Smooth muscle cell (in vitro differentiated cells): ENCODE data around the gene CDH6. TPM values are rescaled to one million over a fixed set of nuclear protein-coding genes. Genes with fewer than 3 reads are reported as not detected.

Experiments
- DNase-seq: peaks from one replicate; lab custom pipeline; 2025; ENCODE audit not compliant: unreplicated experiment; lab: John Stamatoyannopoulos, UW
- H2AFZ ChIP-seq: fragments of 200-600 bp; sonication (generic); 2 replicates; pipeline ENCODE4 v1.6.0; 2016; ENCODE audit warnings: antibody characterized with exemption, low read depth, mild to moderate bottlenecking
- H3F3A ChIP-seq: fragments of 200-600 bp; sonication (generic); 2 replicates; pipeline ENCODE4 v1.6.0; 2017; ENCODE audit warnings: antibody characterized with exemption, low read depth
- H3K27ac ChIP-seq: fragments of 200-600 bp; sonication (generic); 2 replicates; pipeline ENCODE4 v1.5.1; 2016; ENCODE audit warnings: low read depth, mild to moderate bottlenecking
- H3K27me3 ChIP-seq: fragments of 200-600 bp; sonication (generic); 2 replicates; pipeline ENCODE4 v1.6.1; 2016; ENCODE audit warnings: low read depth, mild to moderate bottlenecking
- H3K36me3 ChIP-seq: fragments of 200-600 bp; sonication (generic); 2 replicates; pipeline ENCODE4 v1.5.1; 2016; ENCODE audit warnings: low read depth
- H3K4me1 ChIP-seq: fragments of 200-600 bp; sonication (generic); 2 replicates; pipeline ENCODE4 v1.5.1; 2016; ENCODE audit warnings: low read depth
- H3K4me2 ChIP-seq: fragments of 200-600 bp; sonication (generic); 2 replicates; pipeline ENCODE4 v1.6.0; 2016; ENCODE audit warnings: mild to moderate bottlenecking
- H3K4me3 ChIP-seq: fragments of 200-600 bp; sonication (generic); 2 replicates; pipeline ENCODE4 v1.5.1; 2016; ENCODE audit warnings: mild to moderate bottlenecking
- H3K79me2 ChIP-seq: fragments of 200-600 bp; sonication (generic); 2 replicates; pipeline ENCODE4 v1.6.0; 2016; ENCODE audit warnings: low read depth, mild to moderate bottlenecking
- H3K9ac ChIP-seq: fragments of 200-600 bp; sonication (generic); 2 replicates; pipeline ENCODE4 v1.6.0; 2016; ENCODE audit warnings: low read depth
- H3K9me3 ChIP-seq: fragments of 200-600 bp; sonication (generic); replicated peaks from 2 replicates; pipeline ENCODE4 v1.5.1; 2016; ENCODE audit warnings: low read depth
- H4K20me1 ChIP-seq: fragments of 200-600 bp; sonication (generic); 2 replicates; pipeline ENCODE4 v1.6.0; 2016; ENCODE audit warnings: low read depth
- WGBS: methylation state at CpG from one replicate; pipeline ENCODE4 v1.1.7; 2016; ENCODE audit warnings: low lambda C conversion rate; 5-methylcytosine and 5-hydroxymethylcytosine counted together
- polyA plus RNA-seq: library from polyadenylated mRNA; unstranded; fragments of >200 nt; fragmentation: Nextera tagmentation; extraction: Ambion mirVana; gene quantifications from 2 replicates; pipeline ENCODE4 v1.2.1, GENCODE V29; 2016
- total RNA-seq: library from RNA; depleted of rRNA; stranded (reverse); fragments of >200 nt; gene quantifications from 2 replicates; pipeline ENCODE4 v1.2.3, GENCODE V29; 2014
- TF ChIP-seq, protein P1 (sequence below): fragments of 200-600 bp; sonication (generic); IDR thresholded peaks from 2 replicates; pipeline ENCODE4 v1.5.1; 2017; ENCODE audit warnings: borderline replicate concordance, mild to moderate bottlenecking, antibody characterized with exemption; ENCODE audit not compliant: insufficient read depth, poor library complexity, severe bottlenecking

Gene CDH6
- total and polyA plus RNA-seq, 2 experiments from 2014 or later: 1.5 to 5.9 TPM

DNA sequence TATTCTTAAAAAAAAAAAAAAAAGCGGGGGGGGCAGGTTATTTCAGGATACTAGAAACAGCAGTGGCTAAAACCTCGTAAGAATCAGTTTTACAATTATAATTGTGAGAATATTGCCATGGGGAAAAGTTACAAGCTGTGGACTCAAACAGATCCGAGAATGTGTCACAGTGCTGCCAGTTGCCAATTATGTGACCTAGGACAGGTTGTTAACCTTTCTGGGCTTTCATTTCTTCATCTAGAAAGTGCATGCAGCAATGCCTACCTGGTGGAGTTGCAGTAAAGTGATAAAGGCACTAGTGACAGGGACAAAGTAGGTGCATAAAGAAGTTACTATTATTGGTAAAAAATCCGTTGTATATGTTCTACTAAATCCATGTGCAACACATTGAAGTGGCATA lies 75.8 kb downstream of the CDH6 start:
- H3K27ac ChIP-seq: no peak overlapping the region
- no peak overlapping the region for H3K9ac ChIP-seq
- H3F3A ChIP-seq: no peaks in the 10 kb centered on the region
- H3K27me3 ChIP-seq: no peaks in the 10 kb centered on the region
- H3K4me2 ChIP-seq: no peak overlapping the region
- peaks cover 11% of the 10 kb centered on the region for H3K4me1 ChIP-seq
- no peaks in the 10 kb centered on the region for H3K36me3 ChIP-seq
- H4K20me1 ChIP-seq: no peaks in the 10 kb centered on the region
- DNase-seq: no peak
- no peaks in the 10 kb centered on the region for H3K79me2 ChIP-seq
- no peaks in the 10 kb centered on the region for H3K9me3 ChIP-seq
- no peak overlapping the region for H3K4me3 ChIP-seq
- no peak overlapping the region for H2AFZ ChIP-seq
- TF ChIP-seq, protein P1, sequence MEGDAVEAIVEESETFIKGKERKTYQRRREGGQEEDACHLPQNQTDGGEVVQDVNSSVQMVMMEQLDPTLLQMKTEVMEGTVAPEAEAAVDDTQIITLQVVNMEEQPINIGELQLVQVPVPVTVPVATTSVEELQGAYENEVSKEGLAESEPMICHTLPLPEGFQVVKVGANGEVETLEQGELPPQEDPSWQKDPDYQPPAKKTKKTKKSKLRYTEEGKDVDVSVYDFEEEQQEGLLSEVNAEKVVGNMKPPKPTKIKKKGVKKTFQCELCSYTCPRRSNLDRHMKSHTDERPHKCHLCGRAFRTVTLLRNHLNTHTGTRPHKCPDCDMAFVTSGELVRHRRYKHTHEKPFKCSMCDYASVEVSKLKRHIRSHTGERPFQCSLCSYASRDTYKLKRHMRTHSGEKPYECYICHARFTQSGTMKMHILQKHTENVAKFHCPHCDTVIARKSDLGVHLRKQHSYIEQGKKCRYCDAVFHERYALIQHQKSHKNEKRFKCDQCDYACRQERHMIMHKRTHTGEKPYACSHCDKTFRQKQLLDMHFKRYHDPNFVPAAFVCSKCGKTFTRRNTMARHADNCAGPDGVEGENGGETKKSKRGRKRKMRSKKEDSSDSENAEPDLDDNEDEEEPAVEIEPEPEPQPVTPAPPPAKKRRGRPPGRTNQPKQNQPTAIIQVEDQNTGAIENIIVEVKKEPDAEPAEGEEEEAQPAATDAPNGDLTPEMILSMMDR: no peak
- WGBS: 78% methylated on average over 4 of the region's 4 CpGs

DNA sequence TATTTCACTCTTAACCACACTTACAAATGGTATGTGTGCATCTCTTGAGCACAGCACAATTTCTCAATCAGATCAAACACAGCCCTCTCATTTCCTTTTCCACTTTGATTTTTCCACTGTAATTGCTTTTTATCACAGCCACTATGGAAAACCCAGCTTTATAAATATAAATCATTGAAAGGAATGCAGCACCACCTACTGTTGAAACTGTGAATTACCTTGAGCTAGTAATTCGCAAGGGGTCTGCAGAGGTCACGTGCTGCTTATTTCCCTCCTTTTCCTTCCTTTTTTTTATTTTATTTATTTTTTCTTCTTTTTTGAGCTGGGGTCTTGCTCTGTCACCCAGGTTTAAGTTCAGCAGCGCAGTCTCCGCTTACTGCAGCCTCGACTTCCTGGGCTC lies 76.9 kb downstream of the CDH6 start:
- H4K20me1 ChIP-seq: no peaks in the 10 kb centered on the region
- no peak overlapping the region for H3K27ac ChIP-seq
- H3K4me3 ChIP-seq: no peak overlapping the region
- no peaks in the 10 kb centered on the region for H3K36me3 ChIP-seq
- TF ChIP-seq, protein P1: peak; percentile 57
- no peak overlapping the region for H2AFZ ChIP-seq
- no peaks in the 10 kb centered on the region for H3K9me3 ChIP-seq
- H3K79me2 ChIP-seq: no peaks in the 10 kb centered on the region
- no peak overlapping the region for H3K9ac ChIP-seq
- H3F3A ChIP-seq: no peaks in the 10 kb centered on the region
- peaks cover 12% of the 10 kb centered on the region for H3K4me1 ChIP-seq
- no peak overlapping the region for H3K4me2 ChIP-seq
- WGBS: 92% methylated on average over 5 of the region's 5 CpGs
- DNase-seq: no peak
- no peaks in the 10 kb centered on the region for H3K27me3 ChIP-seq

DNA sequence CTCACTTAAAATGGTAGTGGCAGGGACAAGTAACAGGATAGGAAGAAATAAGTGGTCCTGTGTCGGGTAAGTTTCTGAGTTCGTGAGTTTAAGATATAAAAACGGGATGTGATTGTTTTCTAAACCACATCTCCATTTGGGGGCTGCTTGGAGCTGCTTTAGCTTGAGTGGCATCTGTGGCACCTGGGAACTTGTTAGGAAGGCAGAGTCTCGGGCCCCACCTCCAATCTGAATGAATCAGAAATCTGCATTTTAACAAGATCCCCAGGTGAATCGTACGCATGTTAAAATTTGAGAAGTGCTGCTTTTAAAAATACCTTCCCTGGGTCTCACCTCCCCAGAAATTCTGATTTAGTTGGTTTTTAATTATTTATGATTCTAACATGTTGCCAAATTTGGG lies 78.1 kb downstream of the CDH6 start:
- TF ChIP-seq, protein P1: no peak
- H3K36me3 ChIP-seq: no peaks in the 10 kb centered on the region
- no peak for DNase-seq
- no peaks in the 10 kb centered on the region for H3F3A ChIP-seq
- no peaks in the 10 kb centered on the region for H3K9me3 ChIP-seq
- H3K4me3 ChIP-seq: no peak overlapping the region
- no peak overlapping the region for H2AFZ ChIP-seq
- H4K20me1 ChIP-seq: no peaks in the 10 kb centered on the region
- WGBS: 82% methylated on average over 6 of the region's 6 CpGs
- H3K9ac ChIP-seq: no peak overlapping the region
- H3K27ac ChIP-seq: no peak overlapping the region
- H3K4me1 ChIP-seq: peaks cover 12% of the 10 kb centered on the region
- no peaks in the 10 kb centered on the region for H3K27me3 ChIP-seq
- no peaks in the 10 kb centered on the region for H3K79me2 ChIP-seq
- no peak overlapping the region for H3K4me2 ChIP-seq

DNA sequence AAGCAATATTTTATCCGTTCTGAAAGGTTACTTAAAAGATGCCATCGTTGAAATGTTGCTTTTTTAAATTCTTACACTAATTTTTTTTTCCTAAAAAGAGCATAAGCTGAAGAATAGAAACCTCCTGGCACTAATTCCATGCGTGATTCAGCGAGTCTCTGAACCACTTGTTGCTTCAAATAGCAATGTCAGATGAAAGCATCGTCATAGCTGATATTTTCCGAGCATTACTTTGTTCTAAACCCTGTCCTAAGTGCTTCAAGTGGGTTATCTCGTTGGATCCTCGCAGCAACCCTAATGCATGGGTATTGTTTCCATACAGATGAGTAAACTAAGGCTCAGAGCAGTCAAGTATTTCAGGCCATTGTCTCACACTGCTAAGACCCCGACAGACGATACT lies 79.7 kb downstream of the CDH6 start:
- Histone ChIP-seq H3K4me2 (no peak overlapping the region), H3F3A (no peaks in the 10 kb centered on the region), H3K27me3 (no peaks in the 10 kb centered on the region), H3K4me1 (peaks cover 12% of the 10 kb centered on the region), H3K79me2 (no peaks in the 10 kb centered on the region), H2AFZ (no peak overlapping the region), H3K27ac (no peak overlapping the region), H3K9ac (no peak overlapping the region), H3K4me3 (no peak overlapping the region), H3K9me3 (no peaks in the 10 kb centered on the region), H4K20me1 (no peaks in the 10 kb centered on the region), H3K36me3 (no peaks in the 10 kb centered on the region)
- WGBS: 88% methylated on average over 10 of the region's 10 CpGs
- no peak for DNase-seq
- TF ChIP-seq, protein P1: no peak
